ENCODE data around the gene TSPAN10.

The TSPAN10 gene

GRCh38 chr17:81688616-81689015 is 51.6 kb downstream of the TSPAN10 start:
- DNase-seq (ENCODE audit: low read depth), result no peak

GRCh38 chr17:81690066-81690465 is 53.1 kb downstream of the TSPAN10 start:
- no peak for DNase-seq (ENCODE audit: low read depth)

GRCh38 chr17:81690549-81690948 is 53.6 kb downstream of the TSPAN10 start:
- no peak for DNase-seq (ENCODE audit: low read depth)

GRCh38 chr17:81691196-81691595 is 54.2 kb downstream of the TSPAN10 start:
- no peak for DNase-seq (ENCODE audit: low read depth)

GRCh38 chr17:81691608-81692007 is 54.6 kb downstream of the TSPAN10 start:
- DNase-seq (ENCODE audit: low read depth), result no peak

- no peak for DNase-seq (ENCODE audit: low read depth)
These were observed 56.7 kb downstream of the TSPAN10 start for GRCh38 chr17:81693509-81694210.

- no peak for DNase-seq (ENCODE audit: low read depth)
These were observed 57.8 kb downstream of the TSPAN10 start for GRCh38 chr17:81694810-81695209.

GRCh38 chr17:81695211-81695610 is 58.2 kb downstream of the TSPAN10 start:
- no peak for DNase-seq (ENCODE audit: low read depth)

- DNase-seq (ENCODE audit: low read depth), result no peak
These were observed 58.8 kb downstream of the TSPAN10 start for GRCh38 chr17:81695801-81696200.

GRCh38 chr17:81696218-81696941 is 59.4 kb downstream of the TSPAN10 start:
- DNase-seq (ENCODE audit: low read depth), result no peak

GRCh38 chr17:81697261-81698044 is 60.5 kb downstream of the TSPAN10 start:
- DNase-seq (ENCODE audit: low read depth), result no peak
